ENCODE measurements around the gene ANKRD11. TPM values are rescaled to one million over a fixed set of nuclear protein-coding genes. Genes with fewer than 3 reads are reported as not detected.
"Not testable (repeated sequence)": the region's sequence is repeated elsewhere in the genome, so short reads cannot be mapped to it uniquely, and the experiment has no call there.

Gene ANKRD11
- total RNA-seq, 4 donors from 2014 or later: 67.0 to 107 (median 88.9) TPM

DNA sequence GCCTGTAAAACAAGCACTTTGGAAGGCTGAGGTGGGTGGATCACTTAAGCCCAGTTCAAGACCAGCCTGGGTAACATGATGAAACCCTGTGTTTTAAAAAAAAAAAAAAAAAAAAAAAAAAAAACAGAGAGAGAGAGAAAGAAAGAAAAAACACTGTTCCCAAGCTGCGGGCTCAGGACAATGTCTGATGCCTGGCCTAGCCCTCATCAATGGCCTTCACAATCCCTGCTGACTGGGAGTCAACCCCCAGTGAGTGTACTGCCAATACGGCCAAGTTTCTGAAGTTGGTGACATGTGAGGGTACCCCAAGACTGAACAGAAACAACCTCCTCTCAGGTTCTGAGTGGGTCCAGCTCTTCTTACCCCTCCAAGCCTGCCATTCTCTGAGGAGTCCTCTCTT, 156.3 kb downstream of the ANKRD11 start:
- WGBS, 2 donors (ENCODE audit: low coverage in 1 of 2): 14 to 20% methylated on average over 1 to 2 of the region's 2 CpGs
- Histone ChIP-seq H3K36me3 (no peaks in the 10 kb centered on the region), H3K9me3 (no peaks in the 10 kb centered on the region), H3K27me3 (no peaks in the 10 kb centered on the region), H3K4me3 (no peak overlapping the region), H3K4me1 (peaks cover 0 to 91% (median 42%) of the 10 kb centered on the region in 3 donors), H3K27ac (peak overlapping the region in 3 of 4 donors; percentile 43 to 57 (median 51))
- peak; percentile 33 for ATAC-seq
- no peak for TF ChIP-seq EP300 (IDR thresholded peaks at IDR 0.05)
- TF ChIP-seq, protein P1, sequence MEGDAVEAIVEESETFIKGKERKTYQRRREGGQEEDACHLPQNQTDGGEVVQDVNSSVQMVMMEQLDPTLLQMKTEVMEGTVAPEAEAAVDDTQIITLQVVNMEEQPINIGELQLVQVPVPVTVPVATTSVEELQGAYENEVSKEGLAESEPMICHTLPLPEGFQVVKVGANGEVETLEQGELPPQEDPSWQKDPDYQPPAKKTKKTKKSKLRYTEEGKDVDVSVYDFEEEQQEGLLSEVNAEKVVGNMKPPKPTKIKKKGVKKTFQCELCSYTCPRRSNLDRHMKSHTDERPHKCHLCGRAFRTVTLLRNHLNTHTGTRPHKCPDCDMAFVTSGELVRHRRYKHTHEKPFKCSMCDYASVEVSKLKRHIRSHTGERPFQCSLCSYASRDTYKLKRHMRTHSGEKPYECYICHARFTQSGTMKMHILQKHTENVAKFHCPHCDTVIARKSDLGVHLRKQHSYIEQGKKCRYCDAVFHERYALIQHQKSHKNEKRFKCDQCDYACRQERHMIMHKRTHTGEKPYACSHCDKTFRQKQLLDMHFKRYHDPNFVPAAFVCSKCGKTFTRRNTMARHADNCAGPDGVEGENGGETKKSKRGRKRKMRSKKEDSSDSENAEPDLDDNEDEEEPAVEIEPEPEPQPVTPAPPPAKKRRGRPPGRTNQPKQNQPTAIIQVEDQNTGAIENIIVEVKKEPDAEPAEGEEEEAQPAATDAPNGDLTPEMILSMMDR (IDR thresholded peaks at IDR 0.05): no peak
- no peak for TF ChIP-seq POLR2AphosphoS5 (IDR thresholded peaks at IDR 0.05)
- TF ChIP-seq POLR2A (IDR thresholded peaks at IDR 0.05): no peak

DNA sequence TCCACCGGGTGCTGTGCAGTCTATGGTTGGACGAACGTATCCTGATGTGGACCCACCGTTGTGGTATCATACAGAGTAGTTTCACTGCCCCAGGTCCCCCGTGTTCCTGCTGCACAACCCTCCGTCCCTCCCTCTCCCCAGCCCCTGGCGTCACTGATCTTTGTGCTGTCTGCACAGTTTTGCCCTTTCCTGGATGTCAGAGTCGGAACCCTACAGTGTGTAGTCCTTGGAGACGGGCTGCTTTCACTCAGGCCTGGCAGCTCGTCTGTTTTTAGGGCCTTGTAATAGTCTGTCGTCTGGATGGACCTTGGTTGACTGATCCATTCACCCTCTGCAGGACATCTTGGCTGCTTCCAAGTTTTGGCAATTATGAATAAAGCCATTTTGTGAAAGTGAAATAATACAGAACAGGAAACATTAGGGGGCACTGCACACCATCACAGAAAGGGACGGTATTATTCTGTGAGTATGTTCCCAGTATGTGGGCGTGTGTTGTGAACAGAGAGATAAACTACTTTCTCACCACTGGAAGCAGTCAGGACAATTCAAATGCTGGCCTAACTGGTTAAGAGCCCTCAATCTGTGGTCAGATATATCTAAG, 156.9 kb downstream of the ANKRD11 start:
- Histone ChIP-seq H3K4me1 (peaks cover 0 to 88% (median 44%) of the 10 kb centered on the region in 3 donors), H3K27ac (peak overlapping the region in 3 of 4 donors; percentile 43 to 57 (median 51))
- TF ChIP-seq, protein P1 (IDR thresholded peaks at IDR 0.05): peak in 3 of 4 experiments; percentile 76 to 87 (median 79)
- TF ChIP-seq POLR2AphosphoS5 (IDR thresholded peaks at IDR 0.05): peak; percentile 33
- not testable (repeated sequence) for H3K36me3 ChIP-seq, H3K4me3 ChIP-seq, H3K9me3 ChIP-seq, H3K27me3 ChIP-seq
- ATAC-seq: peak; percentile 85
- WGBS, 2 donors (ENCODE audit: low coverage in 1 of 2): 19 to 38% methylated on average over 8 to 9 of the region's 13 CpGs

DNA sequence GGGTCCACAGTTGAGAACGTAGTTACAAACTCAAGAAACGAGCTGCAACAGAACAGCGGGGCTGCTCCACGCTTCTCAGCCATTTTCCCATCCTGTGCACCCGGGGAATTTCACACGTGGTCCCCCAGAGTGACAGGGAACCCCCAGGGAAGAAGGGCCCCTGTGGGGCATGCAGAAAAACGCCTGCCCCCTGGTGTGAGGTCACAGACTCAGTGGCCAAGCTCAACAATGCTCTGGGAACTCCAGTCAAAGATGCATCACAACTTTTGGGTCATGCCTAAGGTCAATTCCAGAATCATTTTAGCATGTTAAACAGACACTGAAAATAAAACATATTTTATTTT, 157.5 kb downstream of the ANKRD11 start:
- Histone ChIP-seq H3K27me3 (no peaks in the 10 kb centered on the region), H3K4me1 (peaks cover 0 to 85% (median 44%) of the 10 kb centered on the region in 3 donors), H3K36me3 (no peaks in the 10 kb centered on the region), H3K27ac (peak overlapping the region in 2 of 4 donors; percentile 19 to 51), H3K4me3 (no peak overlapping the region), H3K9me3 (no peaks in the 10 kb centered on the region)
- TF ChIP-seq, protein P1 (IDR thresholded peaks at IDR 0.05): no peak
- TF ChIP-seq POLR2AphosphoS5 (IDR thresholded peaks at IDR 0.05): no peak
- no peak for TF ChIP-seq EP300 (IDR thresholded peaks at IDR 0.05)
- no peak for TF ChIP-seq POLR2A (IDR thresholded peaks at IDR 0.05)
- 29 to 36% methylated on average over 1 to 7 of the region's 7 CpGs for WGBS, 2 donors (ENCODE audit: low coverage in 1 of 2)
- ATAC-seq: no peak

DNA sequence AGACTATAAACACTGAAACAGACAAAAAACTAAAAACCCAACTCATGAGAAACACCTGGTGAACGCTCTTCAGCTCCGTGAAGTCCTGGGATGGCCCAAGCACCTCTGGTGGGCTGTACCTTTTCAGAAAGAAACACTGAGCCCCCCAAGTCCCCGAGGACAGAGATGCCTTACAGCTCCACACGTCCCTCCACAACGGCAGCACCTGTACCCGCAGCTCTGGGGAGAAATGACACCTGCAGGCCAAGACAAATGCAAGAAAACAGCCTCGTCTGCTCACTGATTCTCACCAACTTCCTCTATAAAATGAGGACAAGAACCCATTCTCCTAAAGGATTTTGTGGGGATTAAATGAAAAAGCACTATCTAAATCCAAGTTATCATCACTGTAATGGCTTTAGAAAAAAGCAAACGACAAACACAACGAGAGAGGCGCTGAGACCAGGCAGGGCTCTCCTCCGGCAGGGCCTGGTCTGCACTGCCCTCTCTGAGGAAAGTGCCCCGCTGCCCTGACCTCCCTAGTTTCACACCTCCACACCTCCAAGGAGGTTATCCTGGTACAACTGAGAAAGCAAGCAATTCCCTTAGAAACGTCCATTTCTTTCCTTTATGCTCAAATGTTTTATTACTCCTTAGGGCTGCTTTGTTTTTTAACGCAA, 158.0 kb downstream of the ANKRD11 start:
- H3K27me3 ChIP-seq: no peaks in the 10 kb centered on the region
- H3K9me3 ChIP-seq: no peaks in the 10 kb centered on the region
- peaks cover 0 to 85% (median 44%) of the 10 kb centered on the region in 3 donors for H3K4me1 ChIP-seq
- ATAC-seq: no peak
- H3K4me3 ChIP-seq: no peak overlapping the region
- H3K36me3 ChIP-seq: no peaks in the 10 kb centered on the region
- TF ChIP-seq POLR2A (IDR thresholded peaks at IDR 0.05) (no peak), POLR2AphosphoS5 (IDR thresholded peaks at IDR 0.05) (no peak), EP300 (IDR thresholded peaks at IDR 0.05) (no peak)
- TF ChIP-seq, protein P1 (IDR thresholded peaks at IDR 0.05): no peak
- WGBS, 2 donors (ENCODE audit: low coverage in 1 of 2): 39 to 68% methylated on average over 5 to 13 of the region's 14 CpGs
- peak overlapping the region in 2 of 4 donors; percentile 9 to 19 for H3K27ac ChIP-seq
